ENCODE results near the gene CLCN7. TPM values are rescaled to one million over a fixed set of nuclear protein-coding genes. Genes with fewer than 3 reads are reported as not detected.

Gene CLCN7
- total and polyA plus RNA-seq, 2 of the 13 experiments (the other 11 are each of a cell fraction or from before 2014, with no cell fraction given) = 24.6 to 25.1 TPM

- WGBS (ENCODE audit: low lambda C conversion rate) = 58% methylated on average over 10 of the region's 10 CpGs
- no TSS peak for BruUV-seq (replicated peaks)
- H3K27me3 ChIP-seq (ENCODE audit: control insufficient read depth in 1 of 2, insufficient read depth in 2 of 2, low read length in 2 of 2) = peaks cover under 1 to 12% of the 10 kb centered on the region in 2 experiments; a peak in 2 of 5 replicates
- no peaks in the 10 kb centered on the region for H3K9me3 ChIP-seq (ENCODE audit: low read length)
- TF ChIP-seq POLR2A (IDR thresholded peaks at IDR 0.05; ENCODE audit: insufficient read depth in 1 of 2, low read depth in 2 of 2, low read length in 2 of 2) (peak in 1 of 2 experiments; percentile 35; a peak in 1 of 4 replicates), CSRNP1 (CRISPR knock-in tag; IDR thresholded peaks at IDR 0.05) (no peak)
- H3K27ac ChIP-seq (ENCODE audit: extremely low read length, insufficient read depth, low read length) = no peak overlapping the region
- H3K4me3 ChIP-seq (replicated peaks in 1 of 3; ENCODE audit: insufficient read depth in 1 of 3, low read depth in 2 of 3, low read length in 3 of 3) = no peak overlapping the region
- H2AFZ ChIP-seq (ENCODE audit: low read length) = no peak overlapping the region
- POLR2A ChIA-PET = interaction anchor here (1.0 to 1.7 kb wide), 2 partner anchors 9 to 14 kb away, joined by 4 to 6 read pairs; no protein-coding TSS in a partner anchor
- CTCF ChIA-PET (ENCODE audit: low intra/inter-chr PET ratio, low total read pairs) = no interaction called here
- peaks cover 11% of the 10 kb centered on the region for H3K79me2 ChIP-seq (ENCODE audit: insufficient read depth, low read length)
- ATAC-seq (no peak), FAIRE-seq (no peak), DNase-seq (ENCODE audit: low spot score) (no peak)
- intact Hi-C loops (cut with micrococcal nuclease; ENCODE audit: unreplicated experiment) (no loop called here), in situ Hi-C loops (cut with HindIII; ENCODE audit: extremely low pct_ligation_motif_present, low pct_unique_long_range_greater_than_20kb) (no loop called here)
- H4K20me1 ChIP-seq (ENCODE audit: insufficient read depth, low read length) = no peaks in the 10 kb centered on the region
- no peaks in the 10 kb centered on the region for H3K36me3 ChIP-seq (replicated peaks in 1 of 2; ENCODE audit: control insufficient read depth in 1 of 2, insufficient read depth in 2 of 2, low read length in 2 of 2)
- no peak overlapping the region for H3K9ac ChIP-seq (ENCODE audit: insufficient read depth, low read depth, low read length)
- peaks cover 32% of the 10 kb centered on the region for H3K4me1 ChIP-seq (ENCODE audit: insufficient read depth, low read length)
- H3K4me2 ChIP-seq (ENCODE audit: low read depth, low read length) = no peak overlapping the region
Observed at GRCh38 chr16:1477033-1477432, 2.2 kb upstream of the CLCN7 start.

- intact Hi-C loops (cut with micrococcal nuclease; ENCODE audit: unreplicated experiment) (loop anchor here (2.0 kb wide), 1 partner anchor 45 kb away; the partner anchor contains the start of gene PERCC1), in situ Hi-C loops (cut with HindIII; ENCODE audit: extremely low pct_ligation_motif_present, low pct_unique_long_range_greater_than_20kb) (no loop called here)
- H3K4me3 ChIP-seq (replicated peaks in 1 of 3; ENCODE audit: insufficient read depth in 1 of 3, low read depth in 2 of 3, low read length in 3 of 3) = peak overlapping the region; percentile 59 to 80 (median 73)
- H3K27ac ChIP-seq (ENCODE audit: extremely low read length, insufficient read depth, low read length) = peak overlapping the region; percentile 83
- WGBS (ENCODE audit: low lambda C conversion rate) = 50% methylated on average over 15 of the region's 15 CpGs
- BruUV-seq (replicated peaks) = TSS peak; percentile 89
- DNase-seq (ENCODE audit: low spot score) = no peak
- peak; percentile 36 for FAIRE-seq
- ATAC-seq = peak; percentile 42
- H3K4me2 ChIP-seq (ENCODE audit: low read depth, low read length) = peak overlapping the region; percentile 95
- H3K9me3 ChIP-seq (ENCODE audit: low read length) = no peaks in the 10 kb centered on the region
- H4K20me1 ChIP-seq (ENCODE audit: insufficient read depth, low read length) = no peaks in the 10 kb centered on the region
- H3K4me1 ChIP-seq (ENCODE audit: insufficient read depth, low read length) = peaks cover 46% of the 10 kb centered on the region
- ChIA-PET POLR2A (interaction anchor here (1.0 to 1.7 kb wide), 4 partner anchors 16 to 47 kb away, joined by 3 to 6 read pairs (median 4); partner anchors contain the start of gene TELO2), CTCF (ENCODE audit: low intra/inter-chr PET ratio, low total read pairs) (no interaction called here)
- H3K79me2 ChIP-seq (ENCODE audit: insufficient read depth, low read length) = peaks cover 22% of the 10 kb centered on the region
- peaks cover 0 to 2% of the 10 kb centered on the region in 2 experiments; a peak in 1 of 5 replicates for H3K27me3 ChIP-seq (ENCODE audit: control insufficient read depth in 1 of 2, insufficient read depth in 2 of 2, low read length in 2 of 2)
- no peak overlapping the region for H2AFZ ChIP-seq (ENCODE audit: low read length)
- H3K9ac ChIP-seq (ENCODE audit: insufficient read depth, low read depth, low read length) = peak overlapping the region; percentile 90
- no peaks in the 10 kb centered on the region for H3K36me3 ChIP-seq (replicated peaks in 1 of 2; ENCODE audit: control insufficient read depth in 1 of 2, insufficient read depth in 2 of 2, low read length in 2 of 2)
- TF ChIP-seq ZNF460 (CRISPR knock-in tag; IDR thresholded peaks at IDR 0.05; ENCODE audit: borderline replicate concordance) (peak; percentile 74), TGIF2 (CRISPR knock-in tag; IDR thresholded peaks at IDR 0.05) (no peak), FOXM1 (CRISPR knock-in tag; IDR thresholded peaks at IDR 0.05) (no peak), ZNF710 (CRISPR knock-in tag; IDR thresholded peaks at IDR 0.05; ENCODE audit: borderline replicate concordance) (no peak), MYC (CRISPR knock-in tag; IDR thresholded peaks at IDR 0.05; ENCODE audit: borderline replicate concordance) (no peak), HNF4A (CRISPR knock-in tag; IDR thresholded peaks at IDR 0.05) (peak; percentile 41; the same call in 1 of the 2 replicates), SP4 (CRISPR knock-in tag; IDR thresholded peaks at IDR 0.05) (no peak), NBN (conservative IDR thresholded peaks at IDR 0.05) (no peak), SATB2 (CRISPR knock-in tag; IDR thresholded peaks at IDR 0.05) (no peak), SRSF4 (IDR thresholded peaks at IDR 0.05; ENCODE audit: low read depth, low read length, poor library complexity, severe bottlenecking) (no peak), ELF1 (CRISPR knock-in tag; IDR thresholded peaks at IDR 0.05) (no peak), THAP11 (CRISPR knock-in tag; IDR thresholded peaks at IDR 0.05) (no peak), NR2F6 (IDR thresholded peaks at IDR 0.05) (no peak), NR2F6 (CRISPR knock-in tag; IDR thresholded peaks at IDR 0.05) (peak; percentile 41; the same call in 1 of the 2 replicates)
Observed at GRCh38 chr16:1475552-1476114, 805 bp upstream of the CLCN7 start.
